ENCODE results near the gene FCRLB.
"Not testable (repeated sequence)": the region's sequence is repeated elsewhere in the genome, so short reads cannot be mapped to it uniquely, and the experiment has no call there.

Gene FCRLB

DNA sequence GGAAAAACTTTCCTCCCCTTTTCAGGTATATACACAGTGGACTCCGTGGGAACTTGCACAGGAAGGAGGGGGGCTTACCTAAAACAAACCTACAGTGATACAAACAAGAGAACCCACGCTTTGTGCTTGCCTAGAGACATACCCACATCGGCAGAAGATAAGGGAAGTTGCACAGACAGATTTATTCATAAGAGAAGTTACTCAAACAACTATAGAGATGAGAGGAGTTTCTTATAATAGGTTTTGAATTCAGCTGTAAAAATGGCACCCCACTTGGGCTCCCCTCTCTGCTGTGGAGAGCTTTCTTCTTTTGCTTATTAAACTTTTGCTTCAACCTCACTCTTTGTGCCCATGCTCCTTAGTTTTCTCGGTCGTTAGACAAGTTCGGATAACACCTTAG is 26.5 kb downstream of the FCRLB start:
- no peak for DNase-seq

DNA sequence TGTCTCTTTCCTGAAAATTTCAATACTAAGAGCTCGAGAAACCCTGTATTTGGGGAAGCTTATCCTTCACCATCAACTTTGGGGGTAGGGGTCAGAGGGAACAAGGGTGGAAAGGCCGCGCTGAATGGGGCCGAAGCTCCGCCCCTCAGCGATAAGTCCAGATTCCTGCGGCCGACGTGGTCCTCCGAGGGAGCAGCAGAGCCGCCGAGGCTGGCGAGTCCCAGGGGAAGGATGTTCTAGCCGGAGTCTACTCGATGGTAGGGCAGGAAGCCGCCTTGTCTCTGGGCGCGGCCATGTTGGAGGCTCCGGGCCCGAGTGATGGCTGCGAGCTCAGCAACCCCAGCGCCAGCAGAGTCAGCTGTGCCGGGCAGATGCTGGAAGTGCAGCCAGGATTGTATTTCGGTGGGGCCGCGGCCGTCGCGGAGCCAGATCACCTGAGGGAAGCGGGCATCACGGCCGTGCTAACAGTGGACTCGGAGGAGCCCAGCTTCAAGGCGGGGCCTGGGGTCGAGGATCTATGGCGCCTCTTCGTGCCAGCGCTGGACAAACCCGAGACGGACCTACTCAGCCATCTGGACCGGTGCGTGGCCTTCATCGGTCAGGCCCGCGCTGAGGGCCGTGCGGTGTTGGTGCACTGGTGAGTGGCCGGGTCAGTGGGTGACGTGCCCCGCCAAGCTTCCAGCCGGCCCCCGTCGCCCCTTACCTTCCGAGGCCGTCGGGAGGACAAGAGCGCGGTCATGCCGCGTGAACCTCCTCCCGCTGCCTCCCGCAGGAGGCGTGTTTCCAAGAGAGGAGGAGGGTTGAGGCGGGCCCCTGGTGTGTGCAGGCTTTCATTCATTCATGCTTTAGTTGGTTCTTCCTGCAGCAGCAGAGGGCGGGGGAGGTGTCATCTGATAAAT is 28.4 kb downstream of the FCRLB start, which contains the start of gene DUSP12:
DUSP12 (plus strand) TSS at position 278 of the 899 bp plus-strand sequence; CDS start at position 294, 16 bp downstream.
- DNase-seq: peak; percentile 94

GRCh38 chr1:161763522-161764098 is 42.3 kb downstream of the FCRLB start:
- no peak for DNase-seq

DNA sequence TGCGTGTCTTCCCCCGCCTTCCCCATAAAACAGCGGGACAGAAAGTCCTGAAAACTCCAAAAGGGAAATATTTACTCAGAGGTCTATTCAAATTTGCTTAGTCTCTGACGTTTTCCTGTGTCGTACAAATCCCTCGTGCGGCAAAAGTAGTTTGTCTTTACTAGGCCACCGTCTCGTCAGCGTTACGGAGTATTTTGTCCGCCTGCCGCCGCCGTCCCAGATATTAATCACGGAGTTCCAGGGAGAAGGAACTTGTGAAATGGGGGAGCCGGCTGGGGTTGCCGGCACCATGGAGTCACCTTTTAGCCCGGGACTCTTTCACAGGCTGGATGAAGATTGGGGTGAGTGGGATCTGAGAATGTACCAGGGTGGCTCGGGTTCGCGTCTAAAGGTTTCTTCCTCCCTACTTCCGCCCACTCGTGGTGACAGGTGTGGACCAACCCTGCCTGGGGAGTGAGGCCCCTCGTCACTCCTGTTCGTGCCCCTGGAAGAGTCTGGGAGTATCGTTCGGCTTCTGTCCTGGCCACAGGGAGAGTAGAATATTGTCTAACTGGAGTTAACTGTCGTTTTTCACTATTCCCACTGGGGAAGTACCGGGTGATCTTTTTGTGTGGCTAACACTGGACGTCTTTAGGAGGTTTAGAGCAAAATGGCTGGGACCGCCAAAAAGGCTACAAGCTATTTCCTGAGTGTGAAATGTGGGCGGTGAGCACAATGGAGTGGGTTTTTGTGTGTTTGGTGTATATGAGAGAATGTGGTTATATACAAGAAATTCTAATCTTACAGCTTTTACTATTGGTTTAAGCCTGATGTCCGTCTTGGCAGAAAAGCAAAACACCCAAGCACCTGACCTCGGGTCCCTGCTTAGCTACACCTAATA is 45.0 kb downstream of the FCRLB start, which contains the start of gene ATF6:
ATF6 (plus strand) TSS at position 219 of the 880 bp plus-strand sequence; CDS start at position 260, 41 bp downstream.
- peak; percentile 87 for DNase-seq

DNA sequence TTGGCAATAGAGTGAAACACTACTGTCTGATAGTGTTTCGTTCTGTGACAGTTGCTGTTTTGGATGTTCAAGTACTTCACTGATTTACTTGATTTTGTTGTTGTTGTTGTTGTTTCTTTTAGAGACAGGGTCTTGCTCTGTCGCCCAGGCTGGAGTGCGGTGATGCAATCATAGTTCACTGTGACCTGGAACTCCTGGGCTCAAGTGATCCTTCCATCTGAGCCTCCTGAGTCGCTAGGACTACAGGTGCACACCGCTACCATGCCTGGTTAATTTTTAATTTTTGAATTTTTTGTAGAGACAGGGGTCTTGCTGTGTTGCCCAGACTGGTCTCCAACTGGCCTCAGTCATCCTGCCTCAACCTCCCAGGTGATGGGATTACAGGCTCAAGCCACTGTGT is 47.1 kb downstream of the FCRLB start:
- no peak for DNase-seq

DNA sequence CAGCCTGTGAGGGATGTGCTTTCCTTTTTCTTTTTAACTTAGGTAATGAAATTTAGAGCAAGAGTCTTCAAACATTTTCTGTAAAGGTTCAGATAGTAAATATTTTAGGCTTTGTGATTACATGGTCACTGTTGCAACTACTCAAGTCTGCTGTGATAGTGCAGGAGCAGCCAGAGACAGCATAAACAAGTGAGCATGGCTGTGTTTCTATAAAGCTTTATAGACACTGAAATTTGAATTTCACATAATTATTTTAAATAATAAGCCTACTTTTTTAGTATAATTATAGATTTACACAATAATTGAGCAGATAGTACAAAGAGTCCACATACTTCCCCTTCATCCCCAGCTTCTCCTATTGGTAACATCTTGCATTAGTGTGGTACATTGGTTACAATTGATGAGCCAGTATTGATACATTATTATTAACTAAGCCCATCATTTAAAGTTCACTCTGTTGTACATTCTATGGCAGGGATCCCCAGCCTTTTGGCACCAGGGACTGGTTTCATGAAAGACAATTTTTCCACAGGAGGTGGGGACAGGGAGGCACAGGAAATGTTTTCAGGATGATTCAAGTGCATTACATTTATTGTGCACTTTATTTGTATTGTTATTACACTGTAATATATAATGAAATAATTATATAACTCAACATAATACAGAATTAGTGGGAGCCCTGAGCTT is 47.8 kb downstream of the FCRLB start:
- no peak for DNase-seq

DNA sequence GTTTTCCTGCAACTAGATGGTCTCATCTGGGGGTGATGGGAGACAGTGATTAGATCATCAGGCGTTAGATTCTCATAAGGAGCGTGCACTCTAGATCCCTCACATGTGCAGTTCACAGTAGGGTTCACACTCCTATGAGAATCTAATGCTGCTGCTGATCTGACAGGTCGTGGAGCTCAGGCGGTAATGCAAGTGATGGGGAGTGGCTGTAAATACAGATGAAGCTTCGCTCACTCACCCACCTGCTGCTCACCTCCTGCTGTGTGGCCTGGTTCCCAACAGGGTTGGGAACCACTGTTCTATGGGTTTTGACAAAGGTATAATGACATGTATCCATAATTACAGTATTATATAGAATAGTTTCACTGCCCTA is 48.3 kb downstream of the FCRLB start:
- DNase-seq: not testable (repeated sequence)

GRCh38 chr1:161770250-161770649 is 48.9 kb downstream of the FCRLB start:
- no peak for DNase-seq

- DNase-seq: no peak
Measured at GRCh38 chr1:161771161-161771560, 49.8 kb downstream of the FCRLB start.

DNA sequence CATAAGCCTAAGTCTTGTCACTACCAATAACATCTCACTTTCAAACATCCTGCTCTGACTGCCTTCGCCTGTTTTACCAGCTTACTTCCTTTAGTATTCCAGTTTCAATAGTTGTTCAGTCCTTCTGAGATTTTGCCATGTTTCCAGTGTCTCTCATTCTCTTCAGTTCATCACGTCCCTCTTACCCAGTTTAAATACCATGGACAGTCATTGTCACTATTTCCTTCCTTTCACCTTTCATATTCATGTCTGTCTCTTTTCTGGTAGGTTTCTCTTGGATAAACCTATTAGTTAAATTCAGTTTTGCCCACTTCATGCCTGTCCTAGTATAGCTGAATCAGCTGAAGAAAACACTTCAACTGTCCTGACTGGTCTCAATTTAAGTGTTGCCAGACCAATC is 50.6 kb downstream of the FCRLB start:
- no peak for DNase-seq

DNA sequence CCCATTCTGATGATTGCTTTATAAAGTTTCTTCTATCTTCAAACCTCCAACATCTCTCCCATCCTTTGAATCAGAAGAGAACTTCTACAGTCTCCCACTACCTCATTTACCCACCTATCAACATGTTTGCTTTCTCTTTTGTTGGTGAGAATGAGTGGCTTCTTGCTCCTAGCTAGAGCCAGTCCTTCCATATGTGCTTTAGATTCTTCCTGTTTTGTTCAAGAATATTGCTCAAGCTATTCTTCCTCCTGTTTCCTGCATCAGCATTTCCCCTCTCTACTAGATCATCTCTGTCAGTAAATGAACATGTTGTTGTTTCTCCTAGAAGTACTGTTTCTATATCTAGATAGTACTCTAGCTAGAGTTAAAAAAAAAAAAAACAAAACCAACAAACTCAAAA is 51.1 kb downstream of the FCRLB start:
- no peak for DNase-seq

DNA sequence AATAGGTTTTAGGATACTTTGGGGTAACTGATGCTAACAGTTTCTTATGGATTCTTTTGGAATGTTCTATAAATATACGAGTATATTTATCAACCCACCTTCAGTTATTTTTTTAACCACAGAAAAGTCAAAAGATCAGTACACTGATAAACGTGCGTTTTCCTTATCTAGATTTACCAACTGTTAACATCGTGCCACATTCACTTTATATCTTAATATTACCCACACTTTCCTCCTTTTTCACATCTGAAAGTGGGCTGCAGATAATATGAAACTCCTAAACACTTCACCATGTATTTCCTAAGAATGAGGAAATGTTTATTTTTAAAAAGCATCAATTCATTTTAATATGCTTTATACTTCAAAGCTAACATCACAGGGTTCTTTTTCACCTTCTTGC is 52.4 kb downstream of the FCRLB start:
- no peak for DNase-seq

DNA sequence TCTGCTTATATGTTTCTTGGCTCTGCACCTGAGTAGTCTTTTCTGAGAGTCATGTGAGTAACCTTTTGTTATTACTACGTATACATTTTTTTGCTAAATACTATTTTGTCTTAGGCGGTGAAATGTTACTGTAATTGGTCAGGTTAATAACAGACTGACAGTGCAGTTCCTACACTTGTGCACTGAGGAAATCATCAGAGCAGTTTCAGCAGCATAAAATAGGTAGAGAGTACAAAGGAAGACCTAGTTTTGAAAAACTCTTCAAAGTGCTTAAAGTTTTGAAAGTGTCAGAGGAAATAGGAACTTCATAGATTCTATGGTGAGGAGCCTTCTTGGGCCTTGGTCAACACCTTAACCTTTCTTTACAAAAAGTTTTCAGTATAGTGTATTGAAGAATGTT is 55.9 kb downstream of the FCRLB start:
- no peak for DNase-seq
